Measurements from ENCODE around the gene ATRNL1. TPM values are rescaled to one million over a fixed set of nuclear protein-coding genes. Genes with fewer than 3 reads are reported as not detected.

Gene ATRNL1
- total RNA-seq, 1 experiment from 2014 or later: 1.3 TPM

GRCh38 chr10:115942101-115942500 lies 848.9 kb downstream of the ATRNL1 start:
- no peak for TF ChIP-seq EZH2 (IDR thresholded peaks at IDR 0.05)
- no peak for TF ChIP-seq SRF (IDR thresholded peaks at IDR 0.05; ENCODE audit: low read depth)
- no peak for TF ChIP-seq ZFX (IDR thresholded peaks at IDR 0.05)
- TF ChIP-seq, protein P1, sequence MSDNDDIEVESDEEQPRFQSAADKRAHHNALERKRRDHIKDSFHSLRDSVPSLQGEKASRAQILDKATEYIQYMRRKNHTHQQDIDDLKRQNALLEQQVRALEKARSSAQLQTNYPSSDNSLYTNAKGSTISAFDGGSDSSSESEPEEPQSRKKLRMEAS (IDR thresholded peaks at IDR 0.05): no peak
- TF ChIP-seq JUND (IDR thresholded peaks at IDR 0.05): no peak
- no peak for TF ChIP-seq ZNF274 (IDR thresholded peaks at IDR 0.05; ENCODE audit: low read depth, low read length)
- TF ChIP-seq FOSL1 (IDR thresholded peaks at IDR 0.05; ENCODE audit: low read depth): no peak
- TF ChIP-seq, protein P2, sequence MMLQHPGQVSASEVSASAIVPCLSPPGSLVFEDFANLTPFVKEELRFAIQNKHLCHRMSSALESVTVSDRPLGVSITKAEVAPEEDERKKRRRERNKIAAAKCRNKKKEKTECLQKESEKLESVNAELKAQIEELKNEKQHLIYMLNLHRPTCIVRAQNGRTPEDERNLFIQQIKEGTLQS (IDR thresholded peaks at IDR 0.05): no peak
- TF ChIP-seq CEBPB (IDR thresholded peaks at IDR 0.05; ENCODE audit: low read depth): no peak
- TF ChIP-seq EZH2phosphoT487 (IDR thresholded peaks at IDR 0.05; ENCODE audit: borderline replicate concordance): no peak
- TF ChIP-seq POLR2A (IDR thresholded peaks at IDR 0.05; ENCODE audit: borderline replicate concordance, extremely low read depth, insufficient read depth, insufficient read length): no peak
- TF ChIP-seq, protein P3, sequence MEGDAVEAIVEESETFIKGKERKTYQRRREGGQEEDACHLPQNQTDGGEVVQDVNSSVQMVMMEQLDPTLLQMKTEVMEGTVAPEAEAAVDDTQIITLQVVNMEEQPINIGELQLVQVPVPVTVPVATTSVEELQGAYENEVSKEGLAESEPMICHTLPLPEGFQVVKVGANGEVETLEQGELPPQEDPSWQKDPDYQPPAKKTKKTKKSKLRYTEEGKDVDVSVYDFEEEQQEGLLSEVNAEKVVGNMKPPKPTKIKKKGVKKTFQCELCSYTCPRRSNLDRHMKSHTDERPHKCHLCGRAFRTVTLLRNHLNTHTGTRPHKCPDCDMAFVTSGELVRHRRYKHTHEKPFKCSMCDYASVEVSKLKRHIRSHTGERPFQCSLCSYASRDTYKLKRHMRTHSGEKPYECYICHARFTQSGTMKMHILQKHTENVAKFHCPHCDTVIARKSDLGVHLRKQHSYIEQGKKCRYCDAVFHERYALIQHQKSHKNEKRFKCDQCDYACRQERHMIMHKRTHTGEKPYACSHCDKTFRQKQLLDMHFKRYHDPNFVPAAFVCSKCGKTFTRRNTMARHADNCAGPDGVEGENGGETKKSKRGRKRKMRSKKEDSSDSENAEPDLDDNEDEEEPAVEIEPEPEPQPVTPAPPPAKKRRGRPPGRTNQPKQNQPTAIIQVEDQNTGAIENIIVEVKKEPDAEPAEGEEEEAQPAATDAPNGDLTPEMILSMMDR (IDR thresholded peaks at IDR 0.05 in 2 of 3, conservative IDR thresholded peaks at IDR 0.05 in 1 of 3; ENCODE audit: borderline replicate concordance in 1 of 3, insufficient read depth in 1 of 3, low read depth in 2 of 3, low read length in 2 of 3): no peak
- no peak for TF ChIP-seq TCF7L2 (IDR thresholded peaks at IDR 0.05; ENCODE audit: borderline replicate concordance, extremely low read depth, insufficient read depth, insufficient read length)
- TF ChIP-seq, protein P4, sequence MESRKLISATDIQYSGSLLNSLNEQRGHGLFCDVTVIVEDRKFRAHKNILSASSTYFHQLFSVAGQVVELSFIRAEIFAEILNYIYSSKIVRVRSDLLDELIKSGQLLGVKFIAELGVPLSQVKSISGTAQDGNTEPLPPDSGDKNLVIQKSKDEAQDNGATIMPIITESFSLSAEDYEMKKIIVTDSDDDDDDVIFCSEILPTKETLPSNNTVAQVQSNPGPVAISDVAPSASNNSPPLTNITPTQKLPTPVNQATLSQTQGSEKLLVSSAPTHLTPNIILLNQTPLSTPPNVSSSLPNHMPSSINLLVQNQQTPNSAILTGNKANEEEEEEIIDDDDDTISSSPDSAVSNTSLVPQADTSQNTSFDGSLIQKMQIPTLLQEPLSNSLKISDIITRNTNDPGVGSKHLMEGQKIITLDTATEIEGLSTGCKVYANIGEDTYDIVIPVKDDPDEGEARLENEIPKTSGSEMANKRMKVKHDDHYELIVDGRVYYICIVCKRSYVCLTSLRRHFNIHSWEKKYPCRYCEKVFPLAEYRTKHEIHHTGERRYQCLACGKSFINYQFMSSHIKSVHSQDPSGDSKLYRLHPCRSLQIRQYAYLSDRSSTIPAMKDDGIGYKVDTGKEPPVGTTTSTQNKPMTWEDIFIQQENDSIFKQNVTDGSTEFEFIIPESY (IDR thresholded peaks at IDR 0.05; ENCODE audit: extremely low read depth, insufficient replicate concordance, low read length): no peak
- no peak for TF ChIP-seq SP1 (IDR thresholded peaks at IDR 0.05; ENCODE audit: low read depth)
- TF ChIP-seq REST (IDR thresholded peaks at IDR 0.05; ENCODE audit: low read depth): no peak
- TF ChIP-seq SIN3A (IDR thresholded peaks at IDR 0.05; ENCODE audit: low read depth): no peak
- TF ChIP-seq YY1 (IDR thresholded peaks at IDR 0.05; ENCODE audit: extremely low read depth, insufficient replicate concordance, low read depth, low read length): no peak
- Histone ChIP-seq H3K9me3 (ENCODE audit: control insufficient read depth in 1 of 2, insufficient read depth in 1 of 2, low read depth in 1 of 2, low read length in 2 of 2) (no peaks in the 10 kb centered on the region), H3K27me3 (ENCODE audit: insufficient read depth, low read length) (peaks cover 36% of the 10 kb centered on the region), H3K79me2 (ENCODE audit: insufficient read depth, low read length) (no peaks in the 10 kb centered on the region), H3K9ac (ENCODE audit: low read length) (no peak overlapping the region), H3K27ac (ENCODE audit: low read depth, low read length) (no peak overlapping the region), H3K4me2 (ENCODE audit: low read length) (no peak overlapping the region), H2AFZ (ENCODE audit: low read depth, low read length, poor library complexity, severe bottlenecking) (no peak overlapping the region), H3K4me3 (replicated peaks in 1 of 2; ENCODE audit: low read depth in 1 of 2, low read length in 2 of 2) (no peak overlapping the region), H3K4me1 (ENCODE audit: control insufficient read depth in 1 of 2, insufficient read depth in 2 of 2, low read length in 2 of 2) (no peaks in the 10 kb centered on the region), H4K20me1 (ENCODE audit: insufficient read depth) (no peaks in the 10 kb centered on the region), H3K36me3 (ENCODE audit: control insufficient read depth in 1 of 2, insufficient read depth in 2 of 2, low read length in 2 of 2) (no peaks in the 10 kb centered on the region), H3K9me2 (ENCODE audit: insufficient read depth) (no peaks in the 10 kb centered on the region)
- ChIA-PET RAD21 (ENCODE audit: low non-redundant PET in 1 of 2, low total read pairs in 2 of 2, uncharacterized antibody in 2 of 2, unreplicated experiment in 2 of 2) (no interaction called here), POLR2A (no interaction called here), CTCF (no interaction called here)
- DNase-seq (ENCODE audit: low read depth, low spot score): no peak
- no TSS peak for BruUV-seq (replicated peaks)
- intact Hi-C loops (cut with micrococcal nuclease): loop anchor here (10.0 kb wide), 1 partner anchor 343 kb away; no protein-coding TSS in a partner anchor
- no peak for ATAC-seq
